CD4-positive, alpha-beta T cell treated with Interleukin-1 beta for 1 hour (primary cell): ENCODE results near the gene FBXO11.
A peak's percentile ranks its signal among the peaks of the same experiment; 100 is the strongest.
"Not testable (repeated sequence)": the region's sequence is repeated elsewhere in the genome, so short reads cannot be mapped to it uniquely, and the experiment has no call there.

Source experiments
- DNase-seq, 2 donors: peaks; one replicate each; pipeline ENCODE4 v3.0.0-alpha.2; 2020 to 2022

The FBXO11 gene

GRCh38 chr2:47906157-47907038, at the start of gene FBXO11:
FBXO11 (minus strand) TSS chr2:47906498; CDS start chr2:47905720, 778 bp downstream.
- peak; percentile 98 for DNase-seq

DNA sequence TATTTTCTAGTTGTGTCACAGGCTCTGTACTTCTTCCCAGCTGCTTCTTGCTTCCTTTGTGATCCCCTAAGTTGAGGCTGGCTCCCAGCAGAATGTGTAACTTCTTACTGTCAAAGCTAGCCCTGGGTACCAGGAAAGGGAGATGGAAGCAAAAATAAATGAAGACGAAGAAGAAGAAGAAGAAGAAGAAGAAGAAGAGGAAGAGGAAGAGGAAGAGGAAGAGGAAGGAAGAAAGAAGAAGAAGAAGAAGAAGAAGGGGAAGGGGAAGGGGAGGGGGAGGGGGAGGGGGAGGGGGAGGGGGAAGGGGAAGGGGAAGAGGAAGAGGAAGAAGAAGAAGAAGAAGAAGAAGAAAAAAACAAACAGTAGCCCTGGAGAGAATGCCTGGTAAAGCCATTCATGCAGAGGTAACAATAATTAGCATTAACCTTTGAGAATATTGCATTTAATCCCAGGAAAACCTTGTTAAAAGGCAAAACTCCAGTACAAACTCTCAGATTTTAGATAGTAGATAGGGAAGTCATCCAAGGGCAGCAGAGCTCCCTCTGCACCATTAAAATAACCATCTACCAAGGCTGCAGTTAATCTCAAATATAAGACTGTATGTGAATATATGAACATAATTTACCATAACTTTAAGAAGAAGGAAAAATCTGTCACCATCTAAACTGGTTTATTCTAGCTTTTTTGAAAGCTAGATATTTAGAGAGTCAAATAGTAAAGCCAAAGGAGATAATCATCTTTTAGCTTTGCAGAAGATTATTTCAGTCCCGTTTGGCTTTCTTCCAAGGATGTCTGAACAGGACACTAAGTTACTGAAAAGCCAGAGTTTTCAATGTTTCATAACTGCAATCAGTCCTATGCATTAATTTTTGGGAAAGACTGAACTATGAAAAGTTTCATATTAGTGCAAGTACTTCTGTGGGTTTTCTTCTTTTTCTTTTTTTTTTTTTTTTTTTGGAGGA, 44.3 kb upstream of the FBXO11 start:
- DNase-seq: no peak

DNA sequence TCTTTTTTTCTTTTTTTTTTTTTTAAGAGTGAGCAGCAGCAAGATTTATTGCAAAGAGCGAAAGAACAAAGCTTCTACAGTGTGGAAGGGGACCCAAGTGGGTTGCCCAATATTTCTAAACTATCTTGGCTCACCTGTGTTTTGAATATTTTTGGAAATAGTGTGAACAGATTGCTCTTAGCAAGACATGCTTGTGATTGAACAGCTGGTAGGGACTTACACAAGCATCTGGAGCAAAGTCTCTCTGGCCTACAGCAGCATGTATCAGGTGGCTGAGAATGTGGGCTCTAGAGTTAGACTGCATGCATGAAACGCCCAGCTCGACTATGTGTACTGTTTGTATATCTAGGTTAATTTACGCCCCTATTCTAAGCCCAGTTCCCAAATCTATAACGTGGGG, 40.3 kb upstream of the FBXO11 start:
- no peak for DNase-seq

GRCh38 chr2:47945046-47945781, 38.9 kb upstream of the FBXO11 start:
- DNase-seq: no peak

GRCh38 chr2:47941936-47942335, 35.6 kb upstream of the FBXO11 start:
- DNase-seq: no peak

DNA sequence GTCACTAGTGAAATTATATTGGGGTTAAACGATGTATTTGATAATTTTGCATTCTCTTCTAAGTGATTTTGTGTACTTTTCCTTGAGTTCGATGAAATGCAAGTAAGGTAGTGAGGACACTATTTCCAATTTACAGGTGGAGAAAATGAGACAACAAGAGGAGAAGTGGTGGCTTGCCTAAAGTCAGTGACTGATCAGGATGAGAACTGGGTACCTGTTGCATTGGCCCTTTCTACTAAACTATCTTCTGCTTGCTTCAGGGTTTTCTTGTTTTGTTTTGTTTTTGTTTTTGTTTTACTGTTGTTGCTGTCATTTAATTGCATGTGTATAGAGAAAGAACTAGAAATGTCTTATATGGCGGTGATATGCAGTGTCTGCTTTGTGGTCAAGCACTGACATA, 31.4 kb upstream of the FBXO11 start:
- DNase-seq: no peak

DNA sequence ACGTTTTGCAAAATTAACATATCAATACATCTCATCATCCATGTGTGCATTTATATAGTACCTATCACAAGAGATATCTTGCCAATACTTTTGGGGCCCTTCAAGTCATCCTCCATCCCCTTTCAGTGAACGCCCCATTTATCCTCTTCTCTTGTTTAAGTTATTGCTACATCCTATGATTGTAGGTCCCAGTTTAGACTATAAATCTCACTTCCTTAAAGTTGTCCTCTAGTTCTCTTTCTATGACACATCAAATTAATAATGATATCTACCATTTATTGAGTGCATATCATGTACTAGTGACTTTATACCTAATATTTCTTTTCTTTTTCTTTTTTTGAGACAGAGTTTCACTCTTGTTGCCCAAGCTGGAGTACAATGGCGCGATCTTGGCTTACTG, 28.8 kb upstream of the FBXO11 start:
- no peak for DNase-seq

DNA sequence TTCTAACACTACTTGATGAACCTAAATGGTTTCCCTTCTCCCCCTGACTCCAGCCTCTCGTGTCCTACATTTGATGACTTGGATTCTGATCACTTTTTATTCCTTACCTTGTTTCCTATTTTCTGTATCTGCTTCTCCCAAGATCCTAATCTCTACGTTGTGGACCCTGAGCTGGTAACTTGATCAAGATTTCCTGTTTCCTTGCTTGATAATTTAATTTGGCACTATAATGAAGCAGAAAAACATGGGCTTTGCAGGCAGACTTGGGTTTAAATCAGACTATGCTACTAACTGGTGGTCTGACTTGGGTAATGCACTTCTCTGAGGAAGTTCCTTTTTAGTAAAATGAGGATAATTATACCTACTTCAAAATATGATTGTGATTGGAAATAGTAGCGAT, 11.7 kb upstream of the FBXO11 start:
- DNase-seq: no peak

GRCh38 chr2:47917276-47917961, 11.1 kb upstream of the FBXO11 start:
- no peak for DNase-seq

GRCh38 chr2:47916412-47916811, 10.1 kb upstream of the FBXO11 start:
- DNase-seq: no peak

- DNase-seq: not testable (repeated sequence)
These were observed 4.4 kb upstream of the FBXO11 start for GRCh38 chr2:47910662-47911061.

GRCh38 chr2:47908682-47909081, 2.4 kb upstream of the FBXO11 start:
- no peak for DNase-seq

GRCh38 chr2:47907039-47907781, 912 bp upstream of the FBXO11 start:
- DNase-seq: peak; percentile 27 to 66

- DNase-seq: peak; percentile 62 to 63
These were observed 727 bp downstream of the FBXO11 start for GRCh38 chr2:47905386-47906156.

- DNase-seq: peak in 1 of 2 donors; percentile 14
These were observed 2.4 kb downstream of the FBXO11 start for GRCh38 chr2:47903781-47904490.

DNA sequence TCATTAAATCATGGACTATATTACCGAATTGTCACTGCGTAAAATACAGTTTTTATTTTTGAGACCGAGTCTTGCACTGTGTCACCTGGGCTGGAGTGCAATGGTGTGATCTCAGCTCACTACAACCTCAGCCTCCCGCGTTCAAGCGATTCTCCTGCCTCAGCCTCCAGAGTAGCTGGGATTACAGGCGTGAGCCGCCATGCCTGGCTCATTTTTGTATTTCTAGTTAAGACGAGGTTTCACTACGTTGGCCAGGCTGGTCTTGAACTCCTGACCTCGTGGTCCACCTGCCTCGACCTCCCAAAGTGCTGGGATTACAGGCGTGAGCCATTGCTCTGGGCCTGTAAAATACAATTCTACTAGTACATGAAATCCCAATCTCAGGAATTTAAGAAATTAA, 4.4 kb downstream of the FBXO11 start:
- DNase-seq: not testable (repeated sequence)

DNA sequence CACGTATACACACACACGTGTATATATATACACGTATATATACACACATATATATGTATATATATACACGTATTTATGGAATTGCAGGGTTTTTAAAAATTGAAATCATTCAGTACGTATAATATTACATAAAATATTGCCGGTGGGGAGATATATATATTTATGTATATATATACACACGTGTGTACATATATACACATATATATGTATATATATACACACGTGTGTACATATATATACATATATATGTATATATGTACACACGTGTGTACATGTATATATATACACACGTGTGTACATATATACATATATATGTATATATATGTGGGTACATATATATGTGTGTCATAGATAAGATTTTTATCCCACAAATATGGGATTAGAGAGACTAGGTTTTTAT, 5.4 kb downstream of the FBXO11 start:
- no peak for DNase-seq

- no peak for DNase-seq
These were observed 6.1 kb downstream of the FBXO11 start for GRCh38 chr2:47899915-47900816.
